Epithelial cell of esophagus (primary cell): ENCODE data around the gene CST1.
A peak's percentile ranks its signal among the peaks of the same experiment; 100 is the strongest.
"Not testable (repeated sequence)": the region's sequence is repeated elsewhere in the genome, so short reads cannot be mapped to it uniquely, and the experiment has no call there.

ENCODE experiments used
- DNase-seq: peaks from one replicate; pipeline ENCODE4 v3.0.0; 2010; ENCODE audit warnings: low read depth
- H3K4me3 ChIP-seq: 2 replicates; pipeline ENCODE4 v1.5.1; 2011; ENCODE audit warnings: mild to moderate bottlenecking, low read length, control low read depth
- CTCF ChIP-seq: IDR thresholded peaks from 2 replicates; pipeline ENCODE4 v1.5.1; 2011; ENCODE audit warnings: low read depth, mild to moderate bottlenecking, low read length, control low read depth, inconsistent platforms; ENCODE audit not compliant: insufficient read depth; ENCODE audit errors: missing control alignments

The CST1 gene

GRCh38 chr20:23776067-23776771 is 25.5 kb upstream of the CST1 start:
- TF ChIP-seq CTCF = no peak
- no peak for DNase-seq

DNA sequence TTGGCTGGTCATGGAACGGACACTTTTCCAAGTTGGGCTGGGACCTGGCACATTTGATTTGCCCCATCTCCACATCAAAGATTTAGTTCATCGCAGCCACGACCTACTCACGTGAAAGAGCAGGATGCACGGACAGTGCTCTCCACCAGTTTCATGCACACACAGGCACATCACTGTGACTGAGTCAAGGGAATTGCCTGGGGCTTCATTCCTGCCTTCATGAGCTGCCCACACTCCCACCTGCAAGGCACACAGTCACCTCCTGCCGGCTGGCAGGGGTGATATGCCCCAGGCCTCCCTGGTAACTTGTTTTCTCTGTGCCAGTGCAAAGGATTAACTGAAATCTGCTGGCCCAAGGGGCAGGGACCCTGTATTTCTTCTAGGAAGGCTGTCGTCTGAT is 23.3 kb upstream of the CST1 start:
- peak; percentile 20 for DNase-seq
- no peak overlapping the region for H3K4me3 ChIP-seq
- TF ChIP-seq CTCF = no peak

More at GRCh38 chr20:23776067-23776771, 25.5 kb upstream of the CST1 start:
- no peak overlapping the region for H3K4me3 ChIP-seq

- no peak for DNase-seq
- no peak overlapping the region for H3K4me3 ChIP-seq
- no peak for TF ChIP-seq CTCF
Measured at GRCh38 chr20:23773579-23773978, 22.8 kb upstream of the CST1 start.

DNA sequence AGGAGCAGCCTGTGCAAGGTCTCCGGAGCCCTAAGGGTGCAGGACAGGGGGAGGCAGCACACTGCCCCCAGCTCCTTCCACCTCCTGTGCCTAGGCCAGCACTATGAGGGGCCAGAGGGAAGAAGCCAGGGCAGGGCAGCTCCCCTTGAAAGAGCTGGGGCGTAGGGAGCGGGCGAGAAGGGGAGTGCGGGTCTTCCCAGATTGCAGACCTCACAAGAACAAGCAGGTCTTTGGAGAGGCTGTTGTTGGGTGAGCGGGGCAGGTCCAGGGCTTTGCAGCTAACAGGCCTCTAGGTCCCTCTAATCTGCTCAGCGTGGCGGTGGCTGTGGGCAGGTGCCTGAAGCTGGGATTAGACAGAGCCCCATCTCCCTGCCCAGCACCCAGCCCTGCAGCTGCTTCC is 22.4 kb upstream of the CST1 start:
- no peak overlapping the region for H3K4me3 ChIP-seq
- no peak for DNase-seq
- TF ChIP-seq CTCF = no peak

DNA sequence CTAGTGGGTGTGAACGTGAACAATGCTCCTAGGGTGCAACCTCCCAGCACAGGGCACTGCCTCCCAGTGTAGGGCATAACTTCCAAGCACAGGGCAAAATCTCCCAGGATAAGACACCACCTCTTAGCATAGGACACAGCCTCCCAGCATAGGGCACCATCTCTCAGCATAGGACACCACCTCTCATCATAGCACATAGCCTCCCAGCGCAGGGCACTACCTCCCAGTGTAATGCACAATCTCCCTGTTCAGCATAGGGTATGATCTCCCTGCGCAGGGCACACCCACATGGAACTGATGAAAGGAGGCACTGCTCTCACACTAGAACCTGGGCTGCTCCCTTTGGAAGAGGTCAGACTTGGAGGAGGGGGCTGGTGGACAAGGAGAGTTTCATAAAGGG is 21.3 kb upstream of the CST1 start:
- no peak overlapping the region for H3K4me3 ChIP-seq
- no peak for TF ChIP-seq CTCF
- DNase-seq = no peak

DNA sequence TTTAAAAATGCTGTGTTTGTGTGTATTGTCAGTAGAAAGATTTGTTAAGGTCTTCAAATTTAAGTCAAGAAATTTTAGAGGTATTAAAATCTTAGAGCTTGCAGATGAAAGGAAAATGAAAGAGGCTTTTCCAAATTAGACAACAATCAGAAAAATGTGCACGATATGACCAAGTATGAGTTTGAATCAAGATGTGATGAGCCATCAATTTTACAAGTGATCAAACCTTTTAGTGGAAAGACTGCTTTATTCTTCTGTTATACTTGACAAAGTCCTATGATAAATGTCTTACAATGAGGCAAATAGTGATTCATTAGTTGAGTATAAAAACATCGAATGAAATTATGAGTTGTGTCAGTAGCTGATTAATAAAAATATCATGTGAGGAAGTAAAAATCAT is 19.6 kb upstream of the CST1 start:
- no peak overlapping the region for H3K4me3 ChIP-seq
- TF ChIP-seq CTCF = no peak
- no peak for DNase-seq

DNA sequence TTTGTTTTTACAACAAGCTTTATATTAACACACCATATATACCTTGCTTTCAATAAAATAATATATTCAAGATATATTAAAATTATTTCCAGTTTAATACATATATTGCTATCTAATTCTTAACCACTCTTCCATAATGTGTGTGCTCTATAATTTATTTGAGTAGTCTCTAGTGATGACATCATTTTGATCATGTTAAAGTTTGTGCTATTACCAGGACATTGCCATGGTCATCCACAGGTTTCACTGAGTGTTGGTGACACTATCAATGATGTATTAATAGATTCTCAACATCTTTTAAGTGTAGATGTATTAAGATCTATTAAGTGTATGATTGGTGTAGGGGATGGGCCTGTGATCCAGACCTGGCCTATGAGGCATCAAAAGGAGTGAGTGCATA is 17.8 kb upstream of the CST1 start:
- not testable (repeated sequence) for H3K4me3 ChIP-seq, DNase-seq
